Testis (tissue), 2 donors: ENCODE data around the gene P2RY14.

ENCODE experiments used
- POLR2A ChIP-seq: fragments of 450-650 bp; IDR thresholded peaks from one replicate; pipeline ENCODE4 v1.6.1; 2017; ENCODE audit warnings: antibody characterized with exemption, mild to moderate bottlenecking, moderate library complexity
- TF ChIP-seq, protein P1 (sequence below), 3 experiments: fragments of 450-650 bp in 2 of 3; fragments of 200-600 bp in 1 of 3; sonication (generic) in 1 of 3; IDR thresholded peaks; one replicate each; pipeline ENCODE4 v1.5.1; 2016 to 2019; ENCODE audit warnings: antibody characterized with exemption in 3 of 3, mild to moderate bottlenecking in 2 of 3, moderate library complexity in 1 of 3

DNA sequence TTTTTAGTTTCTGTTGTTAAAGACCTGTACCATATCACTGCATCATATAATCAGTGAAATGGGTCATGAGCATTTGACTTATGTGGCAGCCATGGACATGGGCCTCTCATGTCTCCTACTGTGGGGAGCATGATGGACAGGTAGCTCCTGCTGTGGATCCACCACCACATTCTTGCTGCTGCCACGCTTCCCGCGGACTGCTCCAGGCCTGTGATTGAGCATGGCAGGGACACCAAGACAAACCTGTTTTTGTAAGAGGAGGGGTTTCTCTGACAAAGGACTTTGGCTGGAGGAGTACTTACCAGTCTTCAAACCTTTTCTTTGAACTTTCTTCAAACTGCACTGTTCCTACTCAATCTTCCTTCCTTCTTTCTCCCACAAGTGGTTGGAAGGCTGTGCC, 17.9 kb upstream of the P2RY14 start:
- TF ChIP-seq, protein P1, sequence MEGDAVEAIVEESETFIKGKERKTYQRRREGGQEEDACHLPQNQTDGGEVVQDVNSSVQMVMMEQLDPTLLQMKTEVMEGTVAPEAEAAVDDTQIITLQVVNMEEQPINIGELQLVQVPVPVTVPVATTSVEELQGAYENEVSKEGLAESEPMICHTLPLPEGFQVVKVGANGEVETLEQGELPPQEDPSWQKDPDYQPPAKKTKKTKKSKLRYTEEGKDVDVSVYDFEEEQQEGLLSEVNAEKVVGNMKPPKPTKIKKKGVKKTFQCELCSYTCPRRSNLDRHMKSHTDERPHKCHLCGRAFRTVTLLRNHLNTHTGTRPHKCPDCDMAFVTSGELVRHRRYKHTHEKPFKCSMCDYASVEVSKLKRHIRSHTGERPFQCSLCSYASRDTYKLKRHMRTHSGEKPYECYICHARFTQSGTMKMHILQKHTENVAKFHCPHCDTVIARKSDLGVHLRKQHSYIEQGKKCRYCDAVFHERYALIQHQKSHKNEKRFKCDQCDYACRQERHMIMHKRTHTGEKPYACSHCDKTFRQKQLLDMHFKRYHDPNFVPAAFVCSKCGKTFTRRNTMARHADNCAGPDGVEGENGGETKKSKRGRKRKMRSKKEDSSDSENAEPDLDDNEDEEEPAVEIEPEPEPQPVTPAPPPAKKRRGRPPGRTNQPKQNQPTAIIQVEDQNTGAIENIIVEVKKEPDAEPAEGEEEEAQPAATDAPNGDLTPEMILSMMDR (IDR thresholded peaks at IDR 0.05): no peak
- no peak for TF ChIP-seq POLR2A
